ENCODE results near the gene LRP6. TPM values are rescaled to one million over a fixed set of nuclear protein-coding genes. Genes with fewer than 3 reads are reported as not detected.

Gene LRP6
- total RNA-seq, 1 experiment from 2014 or later, result 62.4 TPM

GRCh38 chr12:12254553-12254952 is 12.3 kb downstream of the LRP6 start:
- H3K23me2 ChIP-seq (ENCODE audit: insufficient read length, low read depth, low read length, poor library complexity, severe bottlenecking), result no peaks in the 10 kb centered on the region
- TF ChIP-seq, protein P1, sequence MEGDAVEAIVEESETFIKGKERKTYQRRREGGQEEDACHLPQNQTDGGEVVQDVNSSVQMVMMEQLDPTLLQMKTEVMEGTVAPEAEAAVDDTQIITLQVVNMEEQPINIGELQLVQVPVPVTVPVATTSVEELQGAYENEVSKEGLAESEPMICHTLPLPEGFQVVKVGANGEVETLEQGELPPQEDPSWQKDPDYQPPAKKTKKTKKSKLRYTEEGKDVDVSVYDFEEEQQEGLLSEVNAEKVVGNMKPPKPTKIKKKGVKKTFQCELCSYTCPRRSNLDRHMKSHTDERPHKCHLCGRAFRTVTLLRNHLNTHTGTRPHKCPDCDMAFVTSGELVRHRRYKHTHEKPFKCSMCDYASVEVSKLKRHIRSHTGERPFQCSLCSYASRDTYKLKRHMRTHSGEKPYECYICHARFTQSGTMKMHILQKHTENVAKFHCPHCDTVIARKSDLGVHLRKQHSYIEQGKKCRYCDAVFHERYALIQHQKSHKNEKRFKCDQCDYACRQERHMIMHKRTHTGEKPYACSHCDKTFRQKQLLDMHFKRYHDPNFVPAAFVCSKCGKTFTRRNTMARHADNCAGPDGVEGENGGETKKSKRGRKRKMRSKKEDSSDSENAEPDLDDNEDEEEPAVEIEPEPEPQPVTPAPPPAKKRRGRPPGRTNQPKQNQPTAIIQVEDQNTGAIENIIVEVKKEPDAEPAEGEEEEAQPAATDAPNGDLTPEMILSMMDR (conservative IDR thresholded peaks at IDR 0.05), result no peak
- H3K18ac ChIP-seq (ENCODE audit: insufficient read length, low read depth, low read length), result no peak overlapping the region
- H3K56ac ChIP-seq (ENCODE audit: insufficient read length, low read depth, low read length), result no peak overlapping the region
- peaks cover 8% of the 10 kb centered on the region for H3K79me1 ChIP-seq (ENCODE audit: insufficient read depth, low read depth, low read length, poor library complexity, severe bottlenecking)
- H3K4ac ChIP-seq (ENCODE audit: low read depth, low read length), result no peak overlapping the region
- H2BK12ac ChIP-seq (ENCODE audit: insufficient read length, low read depth, low read length), result no peak overlapping the region
- H2BK5ac ChIP-seq (ENCODE audit: insufficient read length, low read length), result no peak overlapping the region
- H2BK120ac ChIP-seq (ENCODE audit: low read depth, low read length, poor library complexity, severe bottlenecking), result no peak overlapping the region
- H4K91ac ChIP-seq (ENCODE audit: insufficient read length, low read depth, low read length), result no peak overlapping the region
- no peak overlapping the region for H4K5ac ChIP-seq (ENCODE audit: insufficient read length, low read depth, low read length)
- Mint-ChIP-seq H3K4me3 (no peak overlapping the region), H3K36me3 (ENCODE audit: insufficient read depth in 1 of 3, low read depth in 3 of 3) (peaks cover 2 to 8% (median 5%) of the 10 kb centered on the region in 3 experiments), H3K27ac (no peak overlapping the region), H3K4me1 (peaks cover 16 to 30% of the 10 kb centered on the region in 2 experiments), H3K27me3 (ENCODE audit: low read depth) (no peaks in the 10 kb centered on the region), H3K9me3 (no peaks in the 10 kb centered on the region)
- no peak overlapping the region for H3K9ac ChIP-seq (ENCODE audit: extremely low read depth, insufficient read length, low read length)
- H3K9me3 ChIP-seq (ENCODE audit: control insufficient read depth, low read depth, low read length), result no peaks in the 10 kb centered on the region
- no peaks in the 10 kb centered on the region for H3K4me1 ChIP-seq (ENCODE audit: insufficient read depth, low read length)
- DNase-seq, result no peak
- no peak overlapping the region for H4K8ac ChIP-seq (replicated peaks; ENCODE audit: insufficient read length, low read depth, low read length)
- H2AK5ac ChIP-seq (ENCODE audit: insufficient read length, low read length), result no peak overlapping the region
- H3K14ac ChIP-seq (ENCODE audit: insufficient read depth, low read length), result no peak overlapping the region
- peaks cover 29% of the 10 kb centered on the region; the same call in 1 of the 2 replicates for H3K79me2 ChIP-seq (ENCODE audit: insufficient read depth, low read length)
- H2BK15ac ChIP-seq (ENCODE audit: low read depth, low read length), result no peak overlapping the region
- no peak overlapping the region for H3K27ac ChIP-seq (ENCODE audit: insufficient read length, low read depth, low read length)
- no CpG with 5 or more reads among the region's 2 CpGs for WGBS (ENCODE audit: extremely low coverage, insufficient read length, low lambda C conversion rate)
- H2BK20ac ChIP-seq (ENCODE audit: low read depth, low read length, poor library complexity, severe bottlenecking), result no peak overlapping the region
- no peak overlapping the region for H2AFZ ChIP-seq (ENCODE audit: low read length)
- H3T11ph ChIP-seq (ENCODE audit: low read length), result no peak overlapping the region
- no peak overlapping the region for H3K23ac ChIP-seq (ENCODE audit: insufficient read length, low read depth, low read length)
- H3K4me2 ChIP-seq (ENCODE audit: insufficient read depth, insufficient read length, low read length), result no peak overlapping the region
- no peaks in the 10 kb centered on the region for H4K20me1 ChIP-seq (ENCODE audit: control insufficient read depth, insufficient read depth, insufficient read length)
- H3K27me3 ChIP-seq (ENCODE audit: insufficient read depth, low read length), result no peaks in the 10 kb centered on the region
